SW 1271 (cell line): ENCODE results near the gene MACROD1.
"Not testable (repeated sequence)": the region's sequence is repeated elsewhere in the genome, so short reads cannot be mapped to it uniquely, and the experiment has no call there.

Experiments
- DNase-seq, 2 experiments: peaks; one replicate each; lab custom pipeline; 2025; lab: John Stamatoyannopoulos, UW

MACROD1 gene

DNA sequence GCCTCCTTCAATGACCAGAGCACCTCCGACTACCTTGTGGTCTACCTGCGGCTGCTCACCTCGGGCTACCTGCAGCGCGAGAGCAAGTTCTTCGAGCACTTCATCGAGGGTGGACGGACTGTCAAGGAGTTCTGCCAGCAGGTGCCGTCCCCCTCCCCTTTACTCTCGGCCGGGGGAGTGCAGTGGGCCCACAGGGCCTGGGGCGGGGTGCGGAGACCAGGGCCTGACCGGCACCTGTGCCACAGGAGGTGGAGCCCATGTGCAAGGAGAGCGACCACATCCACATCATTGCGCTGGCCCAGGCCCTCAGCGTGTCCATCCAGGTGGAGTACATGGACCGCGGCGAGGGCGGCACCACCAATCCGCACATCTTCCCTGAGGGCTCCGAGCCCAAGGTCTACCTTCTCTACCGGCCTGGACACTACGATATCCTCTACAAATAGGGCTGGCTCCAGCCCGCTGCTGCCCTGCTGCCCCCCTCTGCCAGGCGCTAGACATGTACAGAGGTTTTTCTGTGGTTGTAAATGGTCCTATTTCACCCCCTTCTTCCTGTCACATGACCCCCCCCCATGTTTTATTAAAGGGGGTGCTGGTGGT is 168.7 kb downstream of the MACROD1 start:
- DNase-seq, result no peak

DNA sequence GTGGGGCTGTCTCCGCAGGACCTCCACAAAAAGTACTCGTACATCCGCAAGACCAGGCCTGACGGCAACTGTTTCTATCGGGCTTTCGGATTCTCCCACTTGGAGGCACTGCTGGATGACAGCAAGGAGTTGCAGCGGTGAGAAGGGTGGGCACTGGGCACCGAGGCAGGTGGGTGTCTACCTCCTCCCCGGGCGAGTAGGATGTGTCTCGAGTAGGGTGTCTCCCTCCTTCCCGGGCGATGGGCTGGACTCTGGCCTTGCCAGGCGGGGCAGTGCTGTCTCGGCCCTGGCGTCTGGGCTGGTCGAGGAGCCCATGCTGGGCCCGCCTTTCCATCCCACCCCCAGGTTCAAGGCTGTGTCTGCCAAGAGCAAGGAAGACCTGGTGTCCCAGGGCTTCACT is 169.4 kb downstream of the MACROD1 start:
- DNase-seq, result no peak

DNA sequence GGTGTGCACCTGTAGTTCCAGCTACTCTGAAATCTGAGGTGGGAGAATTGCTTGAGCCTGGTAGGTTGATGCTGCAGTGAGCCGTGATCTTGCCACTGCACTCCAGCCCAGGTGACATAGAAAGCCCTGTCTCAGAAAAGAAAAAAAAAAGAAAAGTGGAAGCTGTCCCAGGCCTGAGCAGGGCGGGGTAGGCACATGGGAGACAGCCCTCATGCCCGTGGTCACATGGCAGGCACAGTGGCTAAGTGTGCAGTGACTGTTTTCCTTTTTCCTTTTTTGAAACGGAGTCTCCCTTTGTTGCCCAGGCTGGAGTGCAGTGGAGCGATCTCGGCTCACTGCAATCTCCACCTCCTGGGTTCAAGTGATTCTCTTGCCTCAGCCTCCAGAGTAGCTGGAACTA is 171.9 kb downstream of the MACROD1 start:
- no peak for DNase-seq

DNA sequence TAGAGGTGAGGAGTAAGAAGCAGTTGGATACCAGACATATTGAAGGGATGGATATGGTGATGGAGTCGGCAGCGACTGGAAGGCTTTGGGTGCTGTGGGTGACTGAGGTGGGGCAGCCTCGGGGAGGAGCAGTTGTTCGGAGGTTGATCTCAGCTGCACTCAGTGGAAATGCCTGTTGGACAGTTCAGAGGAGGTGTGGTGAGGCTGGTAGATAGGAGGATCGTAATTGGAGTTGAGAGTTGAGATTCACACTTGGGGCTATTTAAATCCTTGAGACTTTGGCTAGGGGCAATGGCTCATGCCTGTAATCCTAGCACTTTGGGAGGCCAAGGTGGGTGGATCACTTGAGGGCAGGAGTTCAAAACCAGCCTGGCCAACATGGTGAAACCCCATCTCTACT is 172.8 kb downstream of the MACROD1 start:
- no peak for DNase-seq

DNA sequence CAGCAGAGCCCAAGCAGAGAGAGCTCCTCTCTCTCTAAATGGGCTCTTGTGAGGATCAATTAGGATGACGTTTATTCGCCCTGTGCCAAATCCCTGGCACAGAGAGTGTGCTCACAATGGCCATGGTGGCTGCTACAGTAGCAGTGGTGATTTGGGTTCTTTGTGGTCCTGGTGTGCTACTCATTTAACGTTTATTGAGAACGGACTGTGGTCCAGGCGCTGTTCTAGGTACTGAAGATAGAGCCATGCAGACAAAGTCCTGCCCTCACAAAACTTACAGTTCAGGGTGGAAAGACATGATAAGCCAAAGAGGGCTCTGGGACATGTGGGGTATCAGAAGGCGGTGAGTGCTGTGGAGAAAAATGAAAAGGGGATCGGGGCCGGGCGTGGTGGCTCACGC is 174.4 kb downstream of the MACROD1 start:
- DNase-seq, result no peak

DNA sequence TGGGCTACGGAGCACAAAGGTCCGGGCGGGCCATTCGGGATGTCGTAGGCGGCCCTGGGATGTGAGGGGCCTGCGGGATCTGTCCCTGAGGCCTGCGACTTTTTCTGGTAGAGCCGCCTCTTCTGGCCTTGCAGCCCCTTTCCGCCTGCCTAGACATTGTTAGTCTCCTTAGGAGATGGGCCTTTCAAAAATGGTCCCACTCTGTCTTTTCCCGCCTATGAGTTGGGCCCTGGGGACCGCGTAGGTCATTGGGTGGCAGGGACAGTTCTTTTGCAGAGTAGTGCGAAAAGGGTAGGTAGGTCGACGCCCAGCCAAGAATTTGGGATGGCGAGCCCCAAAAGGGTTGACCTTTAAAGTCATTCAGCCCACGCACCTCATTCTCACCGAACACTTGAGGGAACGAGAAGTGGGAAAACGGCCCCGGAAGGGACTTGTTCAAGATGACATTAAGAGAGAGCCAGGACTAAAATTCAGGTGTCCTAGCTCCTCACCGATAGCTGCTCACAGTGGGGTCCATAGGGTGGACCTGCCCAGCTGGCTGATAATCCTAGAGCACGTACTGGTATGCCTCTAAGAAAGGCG is 178.9 kb downstream of the MACROD1 start:
- no peak for DNase-seq

DNA sequence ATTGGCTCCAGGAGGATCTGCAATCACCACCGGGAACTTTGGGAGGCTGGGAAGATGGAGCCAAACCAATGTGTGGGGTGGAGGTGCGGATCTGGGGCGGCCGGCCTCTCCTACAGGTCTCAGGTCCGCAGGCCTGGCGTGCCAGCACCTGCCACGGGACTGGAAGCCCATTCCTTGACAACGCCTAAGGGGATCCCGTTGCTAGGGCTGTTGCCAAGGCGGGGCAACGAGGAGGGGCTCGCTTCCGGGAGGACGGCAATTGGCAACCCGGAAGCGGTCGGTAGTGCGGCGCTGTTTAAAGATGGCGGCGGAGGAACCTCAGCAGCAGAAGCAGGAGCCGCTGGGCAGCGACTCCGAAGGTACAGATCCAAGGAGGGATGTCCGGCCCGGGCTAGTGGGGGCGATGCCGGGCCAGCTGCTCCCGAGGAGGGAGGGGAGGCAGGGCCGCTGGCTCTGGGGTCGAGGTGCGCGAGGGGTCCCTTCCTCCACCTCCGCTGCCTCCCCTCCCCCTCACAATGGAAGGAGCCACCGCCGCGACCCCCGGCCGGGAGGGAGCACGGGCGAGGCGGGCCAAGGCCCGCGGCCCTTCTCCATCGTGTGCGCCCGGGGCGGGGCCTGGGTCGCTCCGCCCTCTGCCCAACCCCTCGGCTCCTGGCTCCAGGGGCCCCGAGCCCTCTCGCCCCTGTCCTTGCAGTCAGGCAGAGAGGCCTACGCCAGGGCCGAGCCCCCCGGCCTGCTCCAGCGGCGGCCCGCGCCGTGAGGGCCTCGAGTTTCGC is 179.6 kb downstream of the MACROD1 start, which contains the start of gene OTUB1:
TSS of gene OTUB1 (plus strand) at position 283 of the 776 bp plus-strand sequence. CDS start at position 302, 19 bp downstream.
- peak; percentile 88 to 92 for DNase-seq

DNA sequence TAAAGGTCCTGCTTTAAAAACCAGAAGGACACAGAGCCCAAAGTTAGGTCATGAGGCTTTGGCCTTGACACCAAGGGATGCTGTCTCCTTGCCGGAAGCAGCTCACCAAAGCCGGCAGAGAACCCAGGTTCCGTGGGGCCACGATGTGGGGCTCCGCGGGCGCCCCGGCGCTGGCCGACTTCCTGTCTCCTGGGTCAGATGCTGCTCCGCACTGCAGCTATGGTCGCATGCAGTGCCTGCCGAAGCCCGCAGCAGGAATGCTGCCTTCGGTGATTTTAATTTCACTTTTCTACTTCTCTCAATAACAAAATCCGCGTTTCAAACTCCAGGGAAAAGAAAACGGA is 180.1 kb downstream of the MACROD1 start:
- no peak for DNase-seq

DNA sequence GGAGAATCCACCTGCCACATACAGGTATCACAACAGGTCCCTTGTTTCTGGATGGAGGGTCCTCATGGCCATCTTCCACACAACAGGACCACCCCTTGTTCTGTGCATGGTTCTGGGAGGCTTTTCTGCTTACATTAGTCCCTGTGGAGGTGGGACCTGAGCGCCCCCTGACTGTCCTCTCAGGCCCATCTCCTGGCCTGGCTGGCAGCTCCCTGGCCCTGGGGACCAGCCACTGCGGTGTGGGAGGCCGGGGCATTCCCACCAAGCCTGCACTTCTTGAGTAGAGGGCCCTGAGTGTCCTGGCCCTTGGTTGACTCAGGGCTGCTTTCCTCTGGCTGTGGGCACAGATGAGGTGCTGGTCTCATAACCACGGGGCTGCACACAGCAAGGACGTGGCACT is 186.5 kb downstream of the MACROD1 start:
- no peak for DNase-seq

DNA sequence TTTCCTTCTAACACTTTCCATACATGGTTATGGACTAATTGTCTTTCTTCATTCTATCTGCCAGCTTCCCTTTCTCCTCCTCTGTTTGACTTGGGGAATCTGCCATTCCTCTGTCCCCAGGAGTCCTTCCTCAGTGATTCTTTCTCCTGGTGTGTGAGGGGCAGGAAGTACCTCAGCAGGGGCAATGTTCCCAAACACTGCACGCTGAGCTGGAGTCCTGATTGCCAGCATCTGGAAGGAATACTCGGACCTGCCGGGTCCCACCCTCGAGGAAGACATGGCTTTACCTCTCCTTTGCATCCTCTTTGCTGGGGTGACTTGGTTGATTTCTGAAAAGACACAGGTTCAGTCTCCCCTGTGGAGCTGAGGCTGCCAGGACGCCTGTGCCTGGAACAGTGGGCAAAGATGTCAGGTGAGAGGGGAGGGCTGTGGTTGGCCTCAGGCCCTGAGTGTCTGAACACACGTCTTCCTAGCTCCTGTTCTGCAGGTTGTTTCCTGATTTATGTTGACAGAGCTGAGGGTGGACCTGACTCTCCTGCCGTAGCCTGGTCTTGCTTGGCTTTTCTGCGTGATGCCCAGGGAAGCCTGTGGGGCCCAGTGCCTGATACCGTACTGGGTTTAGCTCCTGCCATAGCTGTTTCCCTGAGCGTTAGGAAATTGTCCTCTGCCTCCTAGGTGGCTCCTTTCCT is 187.2 kb downstream of the MACROD1 start:
- DNase-seq, result no peak

DNA sequence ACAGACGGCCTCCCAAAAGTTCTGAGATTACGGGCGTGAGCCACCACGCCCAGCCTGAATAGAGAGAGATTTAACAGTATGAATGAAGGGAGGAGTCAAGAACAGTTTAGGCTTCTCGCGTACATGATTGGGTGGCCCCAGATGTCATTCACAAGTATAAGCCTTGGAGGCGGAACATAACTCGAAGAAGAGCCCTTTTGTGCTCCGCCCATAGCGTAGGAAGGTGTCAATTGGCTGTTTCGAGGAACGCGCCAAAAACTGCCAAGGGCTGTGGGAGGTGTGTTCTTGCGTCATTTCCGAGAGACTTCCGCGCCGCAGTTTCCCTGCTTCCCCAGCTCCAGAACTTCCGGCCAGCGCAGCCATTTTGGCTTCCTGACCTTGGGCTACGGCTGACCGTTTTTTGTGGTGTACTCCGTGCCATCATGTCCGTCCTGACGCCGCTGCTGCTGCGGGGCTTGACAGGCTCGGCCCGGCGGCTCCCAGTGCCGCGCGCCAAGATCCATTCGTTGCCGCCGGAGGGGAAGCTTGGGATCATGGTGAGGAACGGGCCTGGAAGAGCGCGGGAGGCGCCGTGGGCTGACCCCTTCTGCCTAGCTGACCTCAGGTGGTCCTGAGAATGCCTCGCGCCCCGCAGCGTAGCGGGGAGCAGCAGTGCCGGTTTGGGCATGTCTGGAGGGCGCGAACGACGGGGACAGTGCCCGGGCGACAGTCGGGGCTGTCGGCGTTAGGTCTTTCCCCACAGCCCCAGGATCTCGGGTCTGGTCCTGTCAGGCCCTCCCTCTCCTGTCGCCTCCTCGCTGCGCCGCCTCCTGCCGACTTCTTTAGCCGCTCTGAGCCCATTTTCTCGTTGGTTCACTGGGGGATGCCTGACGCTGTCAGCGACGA is 191.4 kb downstream of the MACROD1 start, which contains the start of gene COX8A:
TSS of gene COX8A (plus strand) at position 362 of the 885 bp plus-strand sequence. CDS start at position 423, 61 bp downstream.
- DNase-seq, result peak; percentile 100

DNA sequence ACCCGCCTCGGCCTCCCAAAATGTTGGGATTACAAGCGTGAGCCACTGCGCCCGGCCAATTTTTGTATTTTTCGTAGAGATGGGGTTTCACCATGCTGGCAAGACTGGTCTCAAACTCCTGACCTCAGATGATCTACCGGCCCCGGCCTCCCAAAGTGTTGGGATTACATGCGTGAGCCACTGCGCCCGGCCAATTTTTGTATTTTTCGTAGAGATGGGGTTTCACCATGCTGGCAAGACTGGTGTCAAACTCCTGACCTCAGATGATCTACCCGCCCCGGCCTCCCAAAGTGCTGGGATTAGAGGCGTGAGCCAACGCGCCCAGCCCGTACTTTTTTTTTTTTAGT is 192.0 kb downstream of the MACROD1 start:
- not testable (repeated sequence) for DNase-seq

DNA sequence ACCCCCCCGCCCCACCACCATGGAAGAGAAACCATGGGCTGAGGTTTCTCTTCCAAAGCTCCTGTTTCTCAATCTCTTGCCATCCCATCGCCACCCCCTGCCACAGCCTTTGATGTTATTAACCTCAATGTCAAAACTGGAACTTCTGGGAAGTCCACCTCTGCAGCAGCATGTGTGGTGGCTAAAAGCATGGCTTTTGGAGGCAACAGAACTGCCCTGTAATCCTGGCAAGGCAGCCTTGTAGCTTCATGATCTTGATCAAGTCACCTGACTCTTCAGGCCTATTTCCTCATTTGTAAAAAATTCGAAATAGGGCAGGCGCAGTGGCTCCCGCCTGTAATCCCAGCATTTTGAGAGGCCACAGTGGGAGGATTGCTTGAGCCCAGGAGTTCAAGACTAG is 195.0 kb downstream of the MACROD1 start:
- no peak for DNase-seq

DNA sequence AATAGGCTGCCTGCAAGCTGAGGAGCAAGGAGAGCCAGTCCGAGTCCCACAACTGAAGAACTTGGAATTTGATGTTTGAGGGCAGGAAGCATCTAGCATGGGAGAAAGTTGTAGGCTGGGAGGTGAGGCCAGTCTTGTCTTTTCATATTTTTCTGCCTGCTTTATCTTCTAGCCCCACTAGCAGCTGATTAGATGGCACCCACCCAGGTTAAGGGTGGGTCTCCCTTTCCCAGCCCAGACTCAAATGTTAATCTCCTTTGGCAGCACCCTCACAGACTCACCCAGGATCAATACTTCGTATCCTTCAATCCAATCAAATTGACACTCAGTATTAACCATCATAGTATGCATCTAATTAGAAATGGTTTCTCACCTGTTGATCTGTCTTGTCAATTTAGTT is 196.5 kb downstream of the MACROD1 start:
- no peak for DNase-seq

DNA sequence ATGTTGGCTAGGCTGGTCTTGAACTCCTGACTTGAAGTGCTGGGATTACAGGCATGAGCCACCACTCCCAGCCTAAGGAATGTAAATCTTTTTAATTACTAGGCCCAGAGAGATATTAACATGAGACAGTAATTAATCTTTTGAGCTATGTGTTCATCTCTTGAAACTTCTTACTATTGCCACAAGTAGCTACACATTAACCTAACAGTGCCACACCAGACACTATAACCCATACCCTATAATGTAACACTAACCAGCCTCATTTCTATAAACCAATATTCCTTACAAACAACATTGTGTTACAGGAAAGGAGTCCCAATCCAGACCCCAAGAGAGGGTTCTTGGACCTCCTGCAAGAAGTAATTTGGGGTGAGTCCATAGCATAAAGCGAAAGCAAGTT is 199.5 kb downstream of the MACROD1 start:
- no peak for DNase-seq

DNA sequence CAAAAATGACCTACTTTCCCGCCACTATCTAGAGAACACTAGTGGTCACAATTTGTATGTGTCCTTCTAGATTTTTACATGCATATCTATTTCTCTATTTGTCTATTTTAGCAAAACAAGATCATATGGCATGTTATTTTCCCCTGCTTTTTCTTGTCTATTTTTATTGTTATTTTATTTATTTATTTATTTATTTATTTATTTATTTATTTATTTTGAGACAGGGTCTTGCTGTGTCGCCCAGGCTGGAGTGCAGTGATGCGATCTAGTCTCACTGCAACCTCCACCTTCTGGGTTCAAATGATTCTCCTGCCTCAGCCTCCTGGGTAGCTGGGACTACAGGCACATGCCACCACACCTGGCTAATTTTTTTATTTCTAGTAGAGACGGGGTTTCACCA is 202.0 kb downstream of the MACROD1 start:
- DNase-seq, result not testable (repeated sequence)

DNA sequence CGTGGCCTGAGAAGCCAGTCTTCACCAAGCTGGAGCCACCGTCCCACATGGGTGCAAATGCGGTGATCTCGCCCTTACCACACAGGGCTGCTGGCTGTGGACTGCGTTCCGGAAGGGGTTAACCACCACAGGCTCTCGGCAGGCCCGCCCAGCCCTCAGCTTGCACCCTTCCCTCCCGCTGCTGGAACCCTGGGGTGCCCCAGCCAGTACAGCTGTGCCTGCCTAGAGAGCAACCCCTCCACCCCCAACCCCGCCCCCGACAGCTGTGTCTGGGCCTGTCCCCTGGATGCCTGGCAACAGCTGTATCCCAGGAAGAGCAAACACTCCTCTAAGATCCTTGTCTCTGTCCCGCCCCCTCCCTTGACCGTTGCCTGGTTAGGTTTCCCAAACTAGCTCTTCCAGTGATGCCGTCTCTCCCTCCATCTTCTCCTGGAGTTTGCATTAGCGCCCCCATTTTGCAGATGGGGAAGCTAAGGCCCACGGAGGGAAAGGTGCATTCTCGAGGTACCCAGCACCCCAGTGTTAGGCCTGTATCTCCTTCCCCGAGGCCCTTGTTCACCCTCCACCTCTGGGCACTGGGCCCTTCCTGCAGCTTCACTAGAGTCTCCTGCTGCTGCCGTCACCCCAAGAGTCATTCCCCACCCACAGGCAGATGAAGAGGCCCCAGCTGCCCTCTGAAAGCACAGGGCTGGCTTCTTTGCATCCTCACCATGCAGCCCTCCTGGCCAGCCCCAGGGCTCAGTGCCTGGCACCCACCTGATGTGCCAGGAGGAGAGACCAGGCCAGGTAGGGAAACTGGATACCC is 204.1 kb downstream of the MACROD1 start:
- DNase-seq, result no peak

DNA sequence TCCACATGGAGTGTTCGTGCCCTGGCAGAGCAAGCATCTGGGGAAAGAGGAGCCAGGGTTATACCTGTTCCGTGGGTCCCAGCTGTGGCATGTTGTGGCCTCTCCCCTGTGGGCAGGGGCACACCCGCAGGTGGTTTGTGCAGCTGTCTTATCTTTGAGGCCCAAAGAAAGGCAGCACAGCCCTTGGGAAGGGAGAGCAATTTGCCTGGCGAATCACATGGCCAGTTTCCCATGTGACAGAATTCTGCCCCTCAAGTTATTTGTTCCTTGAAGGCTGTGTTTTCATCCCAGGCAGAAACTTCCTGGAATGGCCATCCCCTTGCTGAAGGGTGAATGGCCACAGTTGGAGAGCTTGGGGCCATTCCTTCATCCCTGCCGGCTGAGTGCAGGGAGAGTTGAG is 207.9 kb downstream of the MACROD1 start:
- no peak for DNase-seq

DNA sequence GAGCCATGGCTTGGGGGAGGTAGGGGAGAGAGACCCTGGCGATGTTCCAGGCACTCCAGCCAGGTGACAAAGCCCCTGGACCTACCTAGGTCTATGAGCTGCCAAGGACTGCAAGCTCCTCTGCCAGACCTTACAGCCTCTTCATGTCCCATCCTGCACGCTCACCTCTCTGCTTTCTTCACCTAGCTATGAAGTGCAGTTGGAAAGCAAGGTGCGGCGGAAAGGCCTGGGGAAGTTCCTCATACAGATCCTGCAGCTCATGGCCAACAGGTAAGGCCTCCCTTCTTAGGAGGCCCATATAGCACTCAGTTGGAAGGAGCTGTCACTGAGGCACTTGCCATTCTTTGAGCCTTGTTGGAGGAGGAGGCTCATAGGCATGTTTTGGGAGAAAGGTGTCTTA is 213.3 kb downstream of the MACROD1 start:
- no peak for DNase-seq

DNA sequence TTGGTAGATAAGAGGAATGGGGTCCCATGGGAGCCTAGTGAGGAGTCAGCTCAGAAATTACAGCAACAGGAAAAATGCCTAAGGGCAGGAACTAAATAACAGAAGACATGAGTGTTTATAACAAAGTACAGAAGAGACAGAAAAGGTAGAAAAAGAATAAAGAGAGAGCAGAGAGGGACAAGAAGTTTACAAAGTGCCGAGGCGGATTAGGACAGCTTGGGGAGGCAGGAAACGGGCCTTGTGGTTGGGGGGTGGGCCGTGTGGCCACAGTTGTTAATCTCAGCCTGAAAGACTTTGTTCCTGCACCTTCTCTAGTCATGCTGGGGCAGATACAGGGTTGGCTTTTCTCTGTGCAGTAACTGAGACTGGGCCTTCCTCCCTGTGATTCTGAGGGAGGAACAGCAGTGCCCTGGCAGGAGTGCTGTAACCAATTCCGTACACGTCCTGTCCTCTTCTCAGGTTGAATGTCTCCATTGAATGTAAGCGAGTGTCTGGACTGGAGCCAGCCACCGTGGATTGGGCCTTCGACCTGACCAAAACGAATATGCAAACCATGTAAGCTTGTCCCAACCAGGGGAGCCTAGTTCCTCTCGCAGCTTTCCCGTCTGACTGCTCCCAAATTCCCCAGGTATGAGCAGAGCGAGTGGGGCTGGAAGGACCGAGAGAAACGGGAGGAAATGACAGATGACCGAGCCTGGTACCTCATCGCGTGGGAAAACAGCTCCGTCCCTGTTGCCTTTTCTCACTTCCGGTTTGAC is 214.0 kb downstream of the MACROD1 start:
- no peak for DNase-seq
